ENCODE results near the gene KATNAL1.

KATNAL1 gene

DNA sequence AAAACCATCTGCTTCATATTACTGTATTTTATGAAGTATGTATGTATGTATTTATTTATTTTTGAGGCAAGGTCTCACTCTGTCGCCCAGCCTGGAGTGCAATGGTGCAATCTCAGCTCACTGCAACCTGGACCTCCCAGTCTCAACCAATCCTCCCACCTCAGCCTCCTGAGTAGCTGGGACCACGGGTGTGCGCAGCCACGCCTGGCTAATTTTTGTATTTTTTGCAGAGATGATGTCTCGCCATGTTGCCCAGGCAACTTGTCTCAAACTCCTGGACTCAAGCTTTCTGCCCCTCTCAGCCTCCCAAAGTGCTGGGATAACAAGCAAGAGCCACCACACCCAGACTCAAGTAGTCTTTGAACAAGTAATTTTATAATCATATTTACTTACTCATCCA is 5.5 kb downstream of the KATNAL1 start:
- Histone ChIP-seq H3K4me3 (ENCODE audit: low read depth, low read length) (no peak overlapping the region), H3K9me3 (ENCODE audit: severe bottlenecking) (no peaks in the 10 kb centered on the region), H3K27me3 (ENCODE audit: insufficient read depth, low read depth, severe bottlenecking) (no peaks in the 10 kb centered on the region), H3K36me3 (no peaks in the 10 kb centered on the region), H3K27ac (no peak overlapping the region)
- no peak for DNase-seq
- TF ChIP-seq, protein P1, sequence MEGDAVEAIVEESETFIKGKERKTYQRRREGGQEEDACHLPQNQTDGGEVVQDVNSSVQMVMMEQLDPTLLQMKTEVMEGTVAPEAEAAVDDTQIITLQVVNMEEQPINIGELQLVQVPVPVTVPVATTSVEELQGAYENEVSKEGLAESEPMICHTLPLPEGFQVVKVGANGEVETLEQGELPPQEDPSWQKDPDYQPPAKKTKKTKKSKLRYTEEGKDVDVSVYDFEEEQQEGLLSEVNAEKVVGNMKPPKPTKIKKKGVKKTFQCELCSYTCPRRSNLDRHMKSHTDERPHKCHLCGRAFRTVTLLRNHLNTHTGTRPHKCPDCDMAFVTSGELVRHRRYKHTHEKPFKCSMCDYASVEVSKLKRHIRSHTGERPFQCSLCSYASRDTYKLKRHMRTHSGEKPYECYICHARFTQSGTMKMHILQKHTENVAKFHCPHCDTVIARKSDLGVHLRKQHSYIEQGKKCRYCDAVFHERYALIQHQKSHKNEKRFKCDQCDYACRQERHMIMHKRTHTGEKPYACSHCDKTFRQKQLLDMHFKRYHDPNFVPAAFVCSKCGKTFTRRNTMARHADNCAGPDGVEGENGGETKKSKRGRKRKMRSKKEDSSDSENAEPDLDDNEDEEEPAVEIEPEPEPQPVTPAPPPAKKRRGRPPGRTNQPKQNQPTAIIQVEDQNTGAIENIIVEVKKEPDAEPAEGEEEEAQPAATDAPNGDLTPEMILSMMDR (IDR thresholded peaks at IDR 0.05; ENCODE audit: low read depth, low read length) = no peak

DNA sequence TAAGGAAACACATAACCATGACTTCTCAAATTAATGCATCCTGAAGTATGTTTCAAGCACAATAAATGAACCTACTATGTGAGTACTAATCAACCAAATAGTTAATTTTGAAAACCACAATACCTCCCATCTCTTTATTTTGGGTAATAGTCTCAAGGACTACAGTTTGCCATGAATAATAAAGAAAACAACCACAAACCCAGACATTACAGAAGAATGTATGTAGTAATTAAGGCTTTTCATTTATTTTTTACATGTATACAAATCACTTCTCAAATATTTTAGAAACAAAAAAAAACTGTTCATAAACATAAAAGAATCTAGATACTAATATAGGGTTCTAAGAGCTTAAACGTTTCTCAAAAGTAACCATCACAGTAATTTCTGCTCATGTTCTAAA is 6.8 kb downstream of the KATNAL1 start:
- no peak for DNase-seq
- no peak overlapping the region for H3K27ac ChIP-seq
- TF ChIP-seq, protein P1 (IDR thresholded peaks at IDR 0.05; ENCODE audit: low read depth, low read length) = no peak
- H3K4me3 ChIP-seq (ENCODE audit: low read depth, low read length) = no peak overlapping the region
- no peaks in the 10 kb centered on the region for H3K9me3 ChIP-seq (ENCODE audit: severe bottlenecking)
- no peaks in the 10 kb centered on the region for H3K36me3 ChIP-seq
- no peaks in the 10 kb centered on the region for H3K27me3 ChIP-seq (ENCODE audit: insufficient read depth, low read depth, severe bottlenecking)

DNA sequence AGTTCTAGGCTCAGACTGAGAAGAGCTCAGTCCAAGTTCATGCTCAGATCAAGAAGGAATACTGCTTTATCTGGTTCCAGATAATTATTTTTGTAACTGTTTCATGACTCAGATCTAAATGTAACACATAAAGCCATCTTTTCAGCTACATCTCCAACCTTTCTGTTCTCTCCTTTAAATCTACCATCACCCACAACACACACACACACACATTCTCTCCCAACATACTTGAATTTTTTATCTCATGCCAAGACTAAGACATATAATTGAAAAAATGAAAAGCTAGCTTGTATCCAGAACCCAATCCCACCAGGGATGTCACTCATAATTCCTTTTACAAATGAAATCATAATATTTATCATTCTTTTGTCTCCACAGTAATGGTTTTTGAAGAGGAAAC is 7.6 kb downstream of the KATNAL1 start:
- H3K4me3 ChIP-seq (ENCODE audit: low read depth, low read length) = no peak overlapping the region
- no peak overlapping the region for H3K27ac ChIP-seq
- TF ChIP-seq, protein P1 (IDR thresholded peaks at IDR 0.05; ENCODE audit: low read depth, low read length) = no peak
- H3K9me3 ChIP-seq (ENCODE audit: severe bottlenecking) = no peaks in the 10 kb centered on the region
- H3K27me3 ChIP-seq (ENCODE audit: insufficient read depth, low read depth, severe bottlenecking) = no peaks in the 10 kb centered on the region
- no peak for DNase-seq
- H3K36me3 ChIP-seq = no peaks in the 10 kb centered on the region

DNA sequence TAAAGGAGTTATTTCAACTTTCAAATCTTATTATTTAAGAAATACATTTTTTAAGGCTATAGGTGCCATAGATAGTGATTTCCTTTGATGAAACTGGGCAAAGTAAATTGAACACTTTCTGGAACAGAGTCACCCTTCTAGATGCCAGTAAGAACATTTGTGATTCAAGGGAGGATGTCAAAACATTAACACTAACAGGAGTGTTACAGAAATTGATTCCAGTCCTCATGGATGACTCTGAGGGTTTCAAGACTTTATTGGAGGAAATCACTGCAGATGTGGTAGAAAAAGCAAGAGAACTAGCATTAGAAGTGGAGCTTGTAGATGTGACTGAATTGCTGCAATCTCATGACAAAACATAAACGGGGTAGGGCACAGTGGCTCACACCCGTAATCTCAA is 12.2 kb downstream of the KATNAL1 start:
- no peak for DNase-seq
- no peak overlapping the region for H3K4me3 ChIP-seq (ENCODE audit: low read depth, low read length)
- TF ChIP-seq, protein P1 (IDR thresholded peaks at IDR 0.05; ENCODE audit: low read depth, low read length) = no peak

DNA sequence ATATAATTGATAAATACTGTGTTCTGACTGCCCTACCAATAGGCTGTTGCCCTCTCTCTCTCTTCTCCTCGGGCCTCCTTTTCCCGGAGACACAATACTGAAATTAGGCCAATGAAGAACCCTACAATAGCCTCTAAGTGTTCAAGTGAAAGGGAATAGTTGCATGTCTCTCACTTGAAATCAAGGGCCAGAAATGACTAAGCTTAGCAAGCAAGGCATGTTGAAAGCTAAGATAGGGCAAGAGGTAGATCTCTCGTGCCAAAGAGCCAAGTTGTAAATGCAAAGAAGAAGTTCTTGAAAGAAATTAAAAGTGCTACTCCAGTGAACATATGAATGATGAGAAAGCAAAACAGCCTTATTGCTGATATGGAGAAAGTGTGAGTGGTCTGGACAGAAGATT is 13.3 kb downstream of the KATNAL1 start:
- no peaks in the 10 kb centered on the region for H3K36me3 ChIP-seq
- no peaks in the 10 kb centered on the region for H3K27me3 ChIP-seq (ENCODE audit: insufficient read depth, low read depth, severe bottlenecking)
- no peak overlapping the region for H3K27ac ChIP-seq
- no peak for DNase-seq
- TF ChIP-seq, protein P1 (IDR thresholded peaks at IDR 0.05; ENCODE audit: low read depth, low read length) = no peak
- no peak overlapping the region for H3K4me3 ChIP-seq (ENCODE audit: low read depth, low read length)
- H3K9me3 ChIP-seq (ENCODE audit: severe bottlenecking) = no peaks in the 10 kb centered on the region

More for the DNA sequence above, 12.2 kb downstream of the KATNAL1 start:
- no peak overlapping the region for H3K27ac ChIP-seq
- no peaks in the 10 kb centered on the region for H3K36me3 ChIP-seq
- no peaks in the 10 kb centered on the region for H3K27me3 ChIP-seq (ENCODE audit: insufficient read depth, low read depth, severe bottlenecking)
- no peaks in the 10 kb centered on the region for H3K9me3 ChIP-seq (ENCODE audit: severe bottlenecking)

DNA sequence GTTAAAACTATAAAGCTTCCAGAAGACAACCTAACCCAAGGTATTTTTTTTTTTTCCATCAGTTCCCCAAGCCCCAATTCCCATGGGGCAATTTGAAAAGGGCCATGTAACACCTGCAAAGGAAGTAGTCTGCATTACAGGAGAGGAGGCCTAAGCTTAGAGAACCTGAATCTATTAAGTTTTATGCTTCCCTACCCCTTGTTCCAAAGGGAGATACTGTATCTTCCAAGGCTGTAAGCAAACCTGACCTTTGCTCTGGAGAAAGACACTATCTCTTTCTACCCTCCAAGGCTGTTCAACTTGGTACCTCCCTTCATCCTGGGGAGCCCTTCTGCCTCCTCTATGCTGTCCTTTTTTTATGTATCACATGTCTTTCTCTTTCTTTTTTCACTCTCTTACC is 15.0 kb downstream of the KATNAL1 start:
- Histone ChIP-seq H3K27ac (no peak overlapping the region), H3K36me3 (no peaks in the 10 kb centered on the region), H3K9me3 (ENCODE audit: severe bottlenecking) (no peaks in the 10 kb centered on the region), H3K4me3 (ENCODE audit: low read depth, low read length) (no peak overlapping the region), H3K27me3 (ENCODE audit: insufficient read depth, low read depth, severe bottlenecking) (no peaks in the 10 kb centered on the region)
- TF ChIP-seq, protein P1 (IDR thresholded peaks at IDR 0.05; ENCODE audit: low read depth, low read length) = no peak
- no peak for DNase-seq
